H1 (cell line): Measurements from ENCODE around the gene SRSF1. TPM values are rescaled to one million over a fixed set of nuclear protein-coding genes. Genes with fewer than 3 reads are reported as not detected.
A peak's percentile ranks its signal among the peaks of the same experiment; 100 is the strongest.

Experiments used
- CTCF ChIA-PET: fragments of 300-600 bp; sonication (Branson Sonifier 250); formaldehyde crosslinking; loops from one replicate; lab custom pipeline; 2021; ENCODE audit not compliant: partially characterized antibody; lab: Charles Lee
- POLR2A ChIA-PET: fragments of 300-600 bp; sonication (Branson Sonifier 250); formaldehyde crosslinking; loops from one replicate; lab custom pipeline; 2021; ENCODE audit warnings: inconsistent platforms; ENCODE audit not compliant: partially characterized antibody; lab: Charles Lee
- DNase-seq, 2 experiments: peaks; one replicate each; pipeline versions ENCODE4 v3.0.0 to v3.0.0-alpha.2; 2010 to 2022; ENCODE audit warnings: low spot score in 2 of 2, low read depth in 1 of 2, mixed read lengths in 1 of 2
- FAIRE-seq: peaks from 2 replicates; lab custom pipeline; 2011; peaks lifted over from hg19 to GRCh38; lab: Jason Lieb, UNC
- H2AFZ ChIP-seq: 2 replicates; pipeline ENCODE4 v1.8.1; 2012; ENCODE audit warnings: low read length, inconsistent platforms
- H2AK5ac ChIP-seq: 2 replicates; pipeline ENCODE4 v1.6.1; 2013; ENCODE audit warnings: low read depth, low read length
- H2BK120ac ChIP-seq: replicated peaks from 2 replicates; pipeline ENCODE3; 2013; ENCODE audit warnings: low read depth, low read length, inconsistent platforms
- H2BK12ac ChIP-seq: 2 replicates; pipeline ENCODE4 v1.6.1; 2013; ENCODE audit warnings: low read depth, low read length
- H2BK15ac ChIP-seq: 2 replicates; pipeline ENCODE4 v1.6.1; 2013; ENCODE audit warnings: low read length
- H2BK20ac ChIP-seq: 2 replicates; pipeline ENCODE4 v1.6.1; 2013; ENCODE audit warnings: low read length
- H2BK5ac ChIP-seq: 2 replicates; pipeline ENCODE4 v1.6.1; 2013; ENCODE audit warnings: low read depth, low read length
- H3K14ac ChIP-seq: 2 replicates; pipeline ENCODE4 v1.6.1; 2013; ENCODE audit warnings: inconsistent platforms; ENCODE audit not compliant: insufficient read length
- H3K18ac ChIP-seq: 2 replicates; pipeline ENCODE4 v1.6.1; 2013; ENCODE audit warnings: low read length; ENCODE audit errors: extremely low read depth
- H3K23ac ChIP-seq: 2 replicates; pipeline ENCODE4 v1.6.1; 2013; ENCODE audit warnings: inconsistent platforms; ENCODE audit not compliant: insufficient read length
- H3K23me2 ChIP-seq: 2 replicates; pipeline ENCODE4 v1.6.1; 2013; ENCODE audit warnings: low read depth, low read length
- H3K27ac ChIP-seq: 2 replicates; pipeline ENCODE4 v1.6.1; 2011; ENCODE audit warnings: low read depth, low read length, inconsistent platforms
- H3K27me3 ChIP-seq, 4 experiments: replicated peaks in 1 of 4; 1 replicate in 1 of 4; 2 replicates in 3 of 4; pipeline versions ENCODE4 v1.6.1 to v1.8.1; 2011 to 2013; ENCODE audit warnings: low read length in 3 of 4, mild to moderate bottlenecking in 3 of 4, inconsistent platforms in 2 of 4, mixed read lengths in 2 of 4, moderate library complexity in 1 of 4; ENCODE audit not compliant: control insufficient read depth in 3 of 4, insufficient read depth in 3 of 4; ENCODE audit errors: extremely low read depth in 1 of 4
- H3K36me3 ChIP-seq, 4 experiments: 2 replicates each; pipeline versions ENCODE4 v1.6.1 to v1.8.1; 2011 to 2013; ENCODE audit warnings: mild to moderate bottlenecking in 4 of 4, low read length in 3 of 4, moderate library complexity in 2 of 4, control low read depth in 1 of 4, inconsistent platforms in 1 of 4; ENCODE audit not compliant: insufficient read depth in 4 of 4, control insufficient read depth in 2 of 4
- H3K4ac ChIP-seq: replicated peaks from 2 replicates; pipeline ENCODE3; 2013; ENCODE audit warnings: low read length, low read depth, mixed read lengths, inconsistent platforms; ENCODE audit not compliant: insufficient read length
- H3K4me1 ChIP-seq, 4 experiments: replicated peaks in 1 of 4; 1 replicate in 1 of 4; 2 replicates in 3 of 4; pipeline versions ENCODE4 v1.6.1 to v1.8.1; 2011 to 2013; ENCODE audit warnings: low read length in 3 of 4, inconsistent platforms in 2 of 4, mixed read lengths in 1 of 4; ENCODE audit not compliant: insufficient read depth in 4 of 4, control insufficient read depth in 3 of 4
- H3K4me2 ChIP-seq, 2 experiments: 2 replicates each; pipeline versions ENCODE4 v1.6.1 to v1.8.1; 2011 to 2013; ENCODE audit warnings: low read depth in 2 of 2, low read length in 2 of 2, control low read depth in 1 of 2, inconsistent platforms in 1 of 2, mild to moderate bottlenecking in 1 of 2; ENCODE audit not compliant: insufficient read depth in 1 of 2
- H3K4me3 ChIP-seq, 4 experiments: fragments of 200-600, 300-600 bp in 1 of 4; sonication (generic), shearing (Covaris generic), sonication (Bioruptor Twin) in 1 of 4; 2 replicates each; pipeline versions ENCODE4 v1.5.1 to v1.8.1; 2011 to 2016; ENCODE audit warnings: low read length in 4 of 4, low read depth in 3 of 4, control low read depth in 2 of 4, inconsistent platforms in 2 of 4, mild to moderate bottlenecking in 2 of 4, mixed read lengths in 1 of 4, moderate library complexity in 1 of 4; ENCODE audit not compliant: insufficient read depth in 2 of 4; ENCODE audit errors: extremely low read depth in 1 of 4
- H3K56ac ChIP-seq: replicated peaks from 2 replicates; pipeline ENCODE3; 2013; ENCODE audit warnings: low read depth, mild to moderate bottlenecking, mixed read lengths, low read length, inconsistent platforms; ENCODE audit not compliant: insufficient read length
- H3K79me1 ChIP-seq: 2 replicates; pipeline ENCODE4 v1.6.1; 2013; ENCODE audit warnings: low read depth, low read length, control low read depth
- H3K79me2 ChIP-seq, 2 experiments: 2 replicates each; pipeline versions ENCODE4 v1.6.1 to v1.8.1; 2012 to 2013; ENCODE audit warnings: low read length in 2 of 2, mild to moderate bottlenecking in 2 of 2, inconsistent platforms in 1 of 2; ENCODE audit not compliant: insufficient read depth in 2 of 2, control insufficient read depth in 1 of 2
- H3K9ac ChIP-seq, 4 experiments: replicated peaks in 1 of 4; 1 replicate in 1 of 4; 2 replicates in 3 of 4; pipeline versions ENCODE4 v1.6.1 to v1.8.1; 2011 to 2013; ENCODE audit warnings: low read depth in 3 of 4, low read length in 3 of 4, control low read depth in 2 of 4, mild to moderate bottlenecking in 2 of 4, moderate library complexity in 2 of 4, inconsistent platforms in 1 of 4; ENCODE audit errors: extremely low read depth in 1 of 4
- H3K9me3 ChIP-seq, 2 experiments: 2 replicates each; pipeline versions ENCODE4 v1.6.1 to v1.8.1; 2012 to 2013; ENCODE audit warnings: mild to moderate bottlenecking in 2 of 2, moderate library complexity in 2 of 2, control low read depth in 1 of 2, inconsistent platforms in 1 of 2, low read depth in 1 of 2, low read length in 1 of 2, mixed read lengths in 1 of 2; ENCODE audit not compliant: insufficient read depth in 2 of 2
- H4K20me1 ChIP-seq, 2 experiments: replicated peaks in 1 of 2; 2 replicates each; pipeline versions ENCODE3 to v1.8.1; 2011 to 2013; ENCODE audit warnings: inconsistent platforms in 2 of 2, low read length in 2 of 2, mild to moderate bottlenecking in 1 of 2; ENCODE audit not compliant: insufficient read depth in 2 of 2, control insufficient read depth in 1 of 2
- H4K5ac ChIP-seq: 2 replicates; pipeline ENCODE4 v1.6.1; 2013; ENCODE audit warnings: low read length, low read depth, mixed read lengths, inconsistent platforms; ENCODE audit not compliant: insufficient read length
- H4K8ac ChIP-seq: 2 replicates; pipeline ENCODE4 v1.8.0; 2013; ENCODE audit warnings: mild to moderate bottlenecking, moderate library complexity, low read length, inconsistent platforms; ENCODE audit not compliant: insufficient read depth; ENCODE audit errors: extremely low read depth
- H4K91ac ChIP-seq: replicated peaks from 2 replicates; pipeline ENCODE3; 2013; ENCODE audit warnings: low read length, mixed read lengths, inconsistent platforms; ENCODE audit not compliant: insufficient read length
- CHD2 ChIP-seq: IDR thresholded peaks from 2 replicates; pipeline ENCODE4 v1.6.1; 2012; ENCODE audit warnings: low read length, improper control_type of control experiment
- KDM1A ChIP-seq: fragments of 200-600, 300-600 bp; sonication (generic); IDR thresholded peaks from 2 replicates; pipeline ENCODE4 v1.7.1; 2016; ENCODE audit warnings: mild to moderate bottlenecking, low read length, borderline replicate concordance
- KDM4A ChIP-seq: IDR thresholded peaks from one replicate; pipeline ENCODE4 v1.7.1; 2012; ENCODE audit warnings: low read depth, mild to moderate bottlenecking, moderate library complexity, low read length, inconsistent platforms; ENCODE audit not compliant: severe bottlenecking
- POU5F1 ChIP-seq: IDR thresholded peaks from 2 replicates; pipeline ENCODE4 v1.6.1; 2011; ENCODE audit warnings: low read depth, mild to moderate bottlenecking, low read length, moderate library complexity
- SP2 ChIP-seq: IDR thresholded peaks from 2 replicates; pipeline ENCODE4 v1.6.1; 2012; ENCODE audit warnings: mild to moderate bottlenecking, low read length, inconsistent platforms
- SUZ12 ChIP-seq: fragments of 200-600 bp; sonication (generic); IDR thresholded peaks from 2 replicates; pipeline ENCODE4 v1.6.1; 2012; ENCODE audit warnings: mild to moderate bottlenecking, inconsistent platforms, low read length, moderate library complexity, mixed read lengths
- WGBS, 2 experiments: shearing (Covaris generic) in 1 of 2; methylation state at CpG; one replicate each; pipeline versions ENCODE4 v1.1.6 to v1.1.7; 2013 to 2015; ENCODE audit warnings: low lambda C conversion rate in 2 of 2, mixed read lengths in 2 of 2, inconsistent platforms in 1 of 2, low coverage in 1 of 2, missing lambda C conversion rate in 1 of 2; ENCODE audit not compliant: insufficient replicate concordance in 2 of 2, insufficient coverage in 1 of 2, insufficient read length in 1 of 2; ENCODE audit errors: extremely low coverage in 1 of 2, missing lambda C conversion rate in 1 of 2; 5-methylcytosine and 5-hydroxymethylcytosine counted together
- polyA plus RNA-seq, 7 experiments: library from polyadenylated mRNA; depleted of rRNA in 3 of 7; stranded (reverse) in 5 of 7; unstranded in 2 of 7; fragments of >200 nt in 5 of 7; fragments of 200-250 nt in 2 of 7; gene quantifications; 1 replicate in 5 of 7; 2 replicates in 1 of 7; 4 replicates in 1 of 7; pipeline versions ENCODE4 v1.2.1 to v1.2.3, GENCODE V29; 2011 to 2013; ENCODE audit warnings: missing spikeins in 2 of 7, mixed read lengths in 2 of 7
- total RNA-seq: library from RNA; stranded (reverse); fragmentation: NEBNext Ultra II Directional; extraction: Animal tissue kit (Norgen Biotek cat#: 25700); gene quantifications from 2 replicates; pipeline ENCODE4 v1.2.1, GENCODE V29; 2021

The SRSF1 gene
- total and polyA plus RNA-seq, 2 of the 8 experiments (the other 6 are each of a cell fraction or from before 2014, with no cell fraction given): 149 to 429 TPM

DNA sequence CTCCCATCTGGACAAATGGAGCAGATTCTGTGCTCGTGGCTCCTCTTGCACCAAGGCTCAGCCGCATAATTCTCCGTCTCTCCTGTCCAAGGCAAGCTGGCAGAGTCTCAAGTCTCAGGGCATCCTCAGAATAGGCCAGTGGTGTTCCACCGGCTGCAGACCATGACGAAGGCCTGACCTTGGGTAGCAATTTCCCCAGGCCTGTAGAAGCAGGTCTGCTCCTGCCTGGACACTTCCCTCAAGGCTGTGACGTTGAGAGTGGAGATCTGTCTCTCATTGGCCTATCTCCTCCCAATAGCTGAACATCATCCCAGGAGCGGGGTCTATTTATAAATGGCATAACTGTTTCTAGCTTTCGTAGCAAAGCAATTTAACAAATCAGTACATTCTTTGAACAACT is 33.3 kb upstream of the SRSF1 start:
- POLR2A ChIA-PET: interaction anchor here (1.0 to 1.9 kb wide), 6 partner anchors 8 to 51 kb away, joined by 3 to 4 read pairs (median 4); partner anchors contain the start of genes DYNLL2 and SRSF1

More for the DNA sequence above, 33.3 kb upstream of the SRSF1 start:
- Histone ChIP-seq H3K18ac (no peak overlapping the region), H3K4me1 (no peaks in the 10 kb centered on the region), H2AK5ac (no peak overlapping the region), H2BK12ac (no peak overlapping the region), H2BK120ac (no peak overlapping the region), H2BK15ac (peak overlapping the region; percentile 77), H4K20me1 (no peaks in the 10 kb centered on the region), H3K4me2 (no peak overlapping the region), H3K9me3 (no peaks in the 10 kb centered on the region), H3K9ac (no peak overlapping the region), H4K91ac (peak overlapping the region; percentile 22), H3K14ac (no peak overlapping the region), H4K8ac (peak overlapping the region; percentile 7; the same call in 1 of the 2 replicates), H3K27me3 (no peaks in the 10 kb centered on the region), H3K56ac (no peak overlapping the region), H3K4me3 (no peak overlapping the region), H3K27ac (no peak overlapping the region), H2AFZ (0 out of 2 replicates have a peak overlapping the region, but pooled peaks have one; percentile 52), H2BK20ac (peak overlapping the region; percentile 83; the same call in 1 of the 2 replicates), H3K79me2 (no peaks in the 10 kb centered on the region), H3K36me3 (no peaks in the 10 kb centered on the region), H4K5ac (no peak overlapping the region), H3K79me1 (no peaks in the 10 kb centered on the region), H3K23ac (no peak overlapping the region), H3K23me2 (no peaks in the 10 kb centered on the region), H2BK5ac (no peak overlapping the region), H3K4ac (no peak overlapping the region)
- CTCF ChIA-PET: interaction anchor here (1.2 kb wide), 1 partner anchor 22 kb away, joined by 3 read pairs; no protein-coding TSS in a partner anchor
- TF ChIP-seq SUZ12 (no peak), POU5F1 (no peak), KDM4A (no peak), CHD2 (no peak), SP2 (no peak), KDM1A (no peak)
- FAIRE-seq (no peak), DNase-seq (no peak)
- WGBS, 2 experiments: 91% methylated on average over 8 of the region's 8 CpGs; no CpG with 5 or more reads in 1 of the 2 experiments
